D721Med (cell line): ENCODE data around the gene CTAGE6.
"Not testable (repeated sequence)": the region's sequence is repeated elsewhere in the genome, so short reads cannot be mapped to it uniquely, and the experiment has no call there.

Experiments
- DNase-seq: peaks from one replicate; pipeline ENCODE4 v3.0.0; 2011; ENCODE audit warnings: low spot score; ENCODE audit not compliant: insufficient read length
- FAIRE-seq: peaks from 2 replicates; lab custom pipeline; 2011; peaks lifted over from hg19 to GRCh38; lab: Jason Lieb, UNC
- TF ChIP-seq, protein P1 (sequence below): IDR thresholded peaks from 2 replicates; pipeline ENCODE4 v1.5.1; 2012; ENCODE audit warnings: mild to moderate bottlenecking, control low read depth; ENCODE audit not compliant: insufficient read depth; ENCODE audit errors: missing control alignments

Gene CTAGE6

GRCh38 chr7:143737037-143737819 lies 20.3 kb downstream of the CTAGE6 start:
- TF ChIP-seq, protein P1, sequence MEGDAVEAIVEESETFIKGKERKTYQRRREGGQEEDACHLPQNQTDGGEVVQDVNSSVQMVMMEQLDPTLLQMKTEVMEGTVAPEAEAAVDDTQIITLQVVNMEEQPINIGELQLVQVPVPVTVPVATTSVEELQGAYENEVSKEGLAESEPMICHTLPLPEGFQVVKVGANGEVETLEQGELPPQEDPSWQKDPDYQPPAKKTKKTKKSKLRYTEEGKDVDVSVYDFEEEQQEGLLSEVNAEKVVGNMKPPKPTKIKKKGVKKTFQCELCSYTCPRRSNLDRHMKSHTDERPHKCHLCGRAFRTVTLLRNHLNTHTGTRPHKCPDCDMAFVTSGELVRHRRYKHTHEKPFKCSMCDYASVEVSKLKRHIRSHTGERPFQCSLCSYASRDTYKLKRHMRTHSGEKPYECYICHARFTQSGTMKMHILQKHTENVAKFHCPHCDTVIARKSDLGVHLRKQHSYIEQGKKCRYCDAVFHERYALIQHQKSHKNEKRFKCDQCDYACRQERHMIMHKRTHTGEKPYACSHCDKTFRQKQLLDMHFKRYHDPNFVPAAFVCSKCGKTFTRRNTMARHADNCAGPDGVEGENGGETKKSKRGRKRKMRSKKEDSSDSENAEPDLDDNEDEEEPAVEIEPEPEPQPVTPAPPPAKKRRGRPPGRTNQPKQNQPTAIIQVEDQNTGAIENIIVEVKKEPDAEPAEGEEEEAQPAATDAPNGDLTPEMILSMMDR, result peak; percentile 61
- FAIRE-seq, result not testable (repeated sequence)
- peak; percentile 13 for DNase-seq

DNA sequence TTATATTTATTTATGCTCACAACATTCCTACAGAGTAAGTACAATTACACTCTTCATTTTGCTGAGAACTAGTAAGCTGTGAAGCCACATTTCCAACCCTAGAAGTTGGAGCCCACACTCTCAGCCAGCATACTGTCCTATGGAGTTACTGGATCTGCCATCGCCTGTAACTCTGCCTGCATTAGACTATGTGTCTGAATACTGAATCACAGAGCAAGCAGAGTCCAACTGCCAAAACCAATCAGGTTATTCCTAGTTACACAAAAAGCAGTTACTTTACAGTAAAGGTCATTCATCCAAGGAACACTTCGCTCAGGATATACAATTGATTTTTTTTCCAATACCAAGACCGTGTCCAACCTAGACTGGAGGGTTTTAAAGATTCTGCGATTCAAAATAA lies 21.5 kb downstream of the CTAGE6 start:
- DNase-seq, result no peak
- FAIRE-seq, result no peak
- TF ChIP-seq, protein P1, result no peak

GRCh38 chr7:143733876-143734275 lies 23.6 kb downstream of the CTAGE6 start:
- FAIRE-seq, result no peak
- TF ChIP-seq, protein P1, result no peak

GRCh38 chr7:143728333-143728862 lies 29.1 kb downstream of the CTAGE6 start:
- TF ChIP-seq, protein P1, result no peak
- no peak for DNase-seq
- no peak for FAIRE-seq

More at GRCh38 chr7:143733876-143734275, 23.6 kb downstream of the CTAGE6 start:
- no peak for DNase-seq

DNA sequence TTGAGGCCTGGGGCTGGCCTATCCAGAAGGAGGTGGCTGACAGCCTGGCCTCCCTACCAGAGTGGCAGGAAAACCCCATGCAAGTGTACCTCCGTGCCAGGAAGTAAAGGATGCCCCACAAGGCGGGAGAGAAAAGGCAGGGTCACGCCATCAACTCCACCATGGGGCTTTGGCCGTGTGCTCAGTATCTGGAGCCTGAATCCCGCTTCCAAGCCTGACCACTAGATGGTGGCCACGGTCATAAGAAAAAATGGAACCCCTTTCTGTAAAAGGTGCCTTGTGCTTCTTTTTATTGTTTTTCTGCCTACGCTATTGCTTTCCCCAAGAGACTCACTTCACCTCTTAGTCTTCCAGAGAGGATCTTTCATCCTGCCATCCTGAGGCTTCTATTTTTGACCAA lies 29.9 kb downstream of the CTAGE6 start:
- FAIRE-seq, DNase-seq: not testable (repeated sequence)

- FAIRE-seq, DNase-seq: not testable (repeated sequence)
Observed at GRCh38 chr7:143726143-143726542, 31.4 kb downstream of the CTAGE6 start.

DNA sequence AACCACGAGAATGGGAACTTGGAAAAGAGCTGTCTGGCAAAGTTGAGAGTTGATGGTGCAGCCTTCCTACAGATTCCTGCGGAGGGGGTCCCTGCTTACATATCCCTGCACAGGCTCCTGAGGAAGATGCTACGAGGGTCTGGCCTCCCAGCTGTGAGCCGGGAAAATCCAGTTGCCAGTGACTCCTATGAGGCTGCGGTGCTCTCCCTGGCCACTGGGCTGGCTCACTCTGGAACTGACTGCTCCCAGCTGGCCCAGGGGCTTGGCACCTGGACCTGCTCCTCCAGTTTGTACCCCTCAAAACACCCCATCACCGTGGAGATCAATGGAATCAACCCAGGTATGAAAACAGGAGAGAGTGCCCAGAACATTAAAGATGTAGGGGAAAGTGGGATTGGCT lies 37.2 kb downstream of the CTAGE6 start:
- not testable (repeated sequence) for FAIRE-seq, DNase-seq

- DNase-seq, FAIRE-seq: not testable (repeated sequence)
Observed at GRCh38 chr7:143715543-143716193, 41.8 kb downstream of the CTAGE6 start.

GRCh38 chr7:143714581-143715454 lies 42.7 kb downstream of the CTAGE6 start:
- DNase-seq, FAIRE-seq: not testable (repeated sequence)

GRCh38 chr7:143712381-143712780 lies 45.1 kb downstream of the CTAGE6 start:
- not testable (repeated sequence) for FAIRE-seq, DNase-seq

- not testable (repeated sequence) for DNase-seq, FAIRE-seq
Observed at GRCh38 chr7:143711727-143712324, 45.7 kb downstream of the CTAGE6 start.

GRCh38 chr7:143709895-143710294 lies 47.6 kb downstream of the CTAGE6 start:
- not testable (repeated sequence) for DNase-seq, FAIRE-seq
